Liver (tissue), 9 donors: ENCODE results near the gene TRMT61A. TPM values are rescaled to one million over a fixed set of nuclear protein-coding genes. Genes with fewer than 3 reads are reported as not detected.

Source experiments
- DNase-seq: peaks from one replicate; pipeline ENCODE4 v3.0.0-alpha.2; 2017; ENCODE audit warnings: low spot score
- H3K27ac ChIP-seq, 2 donors: one replicate each; pipeline ENCODE4 v1.7.0; 2013; ENCODE audit warnings: inconsistent platforms in 2 of 2, low read length in 2 of 2, control low read depth in 1 of 2, low read depth in 1 of 2, mild to moderate bottlenecking in 1 of 2
- H3K27me3 ChIP-seq, 4 donors: one replicate each; pipeline versions ENCODE4 v1.6.1 to v1.7.0; 2013; ENCODE audit warnings: low read length in 3 of 4, inconsistent platforms in 1 of 4, mild to moderate bottlenecking in 1 of 4, moderate library complexity in 1 of 4; ENCODE audit not compliant: control insufficient read depth in 4 of 4, insufficient read depth in 4 of 4
- H3K36me3 ChIP-seq, 4 donors: one replicate each; pipeline versions ENCODE4 v1.6.1 to v1.7.0; 2013; ENCODE audit warnings: low read length in 3 of 4, mild to moderate bottlenecking in 3 of 4, low read depth in 1 of 4, moderate library complexity in 1 of 4; ENCODE audit not compliant: control insufficient read depth in 4 of 4, insufficient read depth in 3 of 4
- H3K4me1 ChIP-seq, 4 donors: one replicate each; pipeline versions ENCODE4 v1.6.1 to v1.7.0; 2013; ENCODE audit warnings: low read length in 3 of 4, mild to moderate bottlenecking in 3 of 4, moderate library complexity in 1 of 4; ENCODE audit not compliant: control insufficient read depth in 4 of 4, insufficient read depth in 4 of 4
- H3K4me3 ChIP-seq, 3 donors: one replicate each; pipeline versions ENCODE4 v1.6.1 to v1.7.0; 2013; ENCODE audit warnings: low read length in 3 of 3, control low read depth in 1 of 3, low read depth in 1 of 3, mild to moderate bottlenecking in 1 of 3
- H3K9ac ChIP-seq, 2 donors: one replicate each; pipeline ENCODE4 v1.7.0; 2013; ENCODE audit warnings: low read length in 2 of 2, mild to moderate bottlenecking in 2 of 2, moderate library complexity in 2 of 2, control low read depth in 1 of 2, low read depth in 1 of 2
- H3K9me3 ChIP-seq, 4 donors: one replicate each; pipeline versions ENCODE4 v1.6.1 to v1.7.0; 2013; ENCODE audit warnings: low read length in 3 of 4; ENCODE audit not compliant: control insufficient read depth in 4 of 4
- CTCF ChIP-seq: fragments of 150-350 bp; IDR thresholded peaks from 2 replicates; pipeline ENCODE4 v1.5.1; 2017; ENCODE audit warnings: improper control_type of control experiment, low read depth, low read length; ENCODE audit not compliant: missing input control
- EGR1 ChIP-seq, 2 donors: IDR thresholded peaks; 2 replicates each; pipeline ENCODE4 v1.6.1; 2016 to 2018; ENCODE audit warnings: antibody characterized with exemption in 2 of 2, low read depth in 2 of 2
- FOXA1 ChIP-seq: IDR thresholded peaks from 2 replicates; pipeline ENCODE4 v1.6.1; 2016; ENCODE audit warnings: antibody characterized with exemption
- FOXA2 ChIP-seq: IDR thresholded peaks from 2 replicates; pipeline ENCODE4 v1.6.1; 2016; ENCODE audit warnings: antibody characterized with exemption
- GABPA ChIP-seq, 2 donors: IDR thresholded peaks in 1 of 2; conservative IDR thresholded peaks in 1 of 2; 2 replicates each; pipeline ENCODE4 v1.6.1; 2016; ENCODE audit warnings: antibody characterized with exemption in 2 of 2, mild to moderate bottlenecking in 1 of 2, moderate library complexity in 1 of 2
- HNF4A ChIP-seq, 2 donors: conservative IDR thresholded peaks; 2 replicates each; pipeline ENCODE4 v1.6.1; 2016; ENCODE audit warnings: antibody characterized with exemption in 2 of 2, mild to moderate bottlenecking in 2 of 2
- HNF4G ChIP-seq: IDR thresholded peaks from 2 replicates; pipeline ENCODE4 v1.6.1; 2016; ENCODE audit warnings: antibody characterized with exemption
- JUND ChIP-seq, 2 donors: IDR thresholded peaks; 2 replicates each; pipeline ENCODE4 v1.6.1; 2016; ENCODE audit warnings: antibody characterized with exemption in 2 of 2
- MAX ChIP-seq: IDR thresholded peaks from 2 replicates; pipeline ENCODE4 v1.6.1; 2016; ENCODE audit warnings: antibody characterized with exemption
- NR2F2 ChIP-seq: IDR thresholded peaks from 2 replicates; pipeline ENCODE4 v1.6.1; 2016; ENCODE audit warnings: antibody characterized with exemption
- RAD21 ChIP-seq, 2 donors: IDR thresholded peaks; 2 replicates each; pipeline ENCODE4 v1.6.1; 2016; ENCODE audit warnings: antibody characterized with exemption in 2 of 2, mild to moderate bottlenecking in 2 of 2
- RXRA ChIP-seq, 2 donors: IDR thresholded peaks; 2 replicates each; pipeline ENCODE4 v1.6.1; 2017 to 2018; ENCODE audit warnings: antibody characterized with exemption in 2 of 2, mild to moderate bottlenecking in 1 of 2
- SP1 ChIP-seq: IDR thresholded peaks from 2 replicates; pipeline ENCODE4 v1.6.1; 2018; ENCODE audit warnings: antibody characterized with exemption, mild to moderate bottlenecking
- TAF1 ChIP-seq: conservative IDR thresholded peaks from 2 replicates; pipeline ENCODE4 v1.6.1; 2016; ENCODE audit warnings: antibody characterized with exemption, mild to moderate bottlenecking
- YY1 ChIP-seq: IDR thresholded peaks from 2 replicates; pipeline ENCODE4 v1.6.1; 2016; ENCODE audit warnings: antibody characterized with exemption, mild to moderate bottlenecking
- ZBTB33 ChIP-seq: IDR thresholded peaks from 2 replicates; pipeline ENCODE4 v1.6.1; 2016; ENCODE audit warnings: antibody characterized with exemption
- WGBS: extraction: QIAGEN DNeasy Blood & Tissue Kit; methylation state at CpG from one replicate; pipeline ENCODE4 v1.1.7; 2013; 5-methylcytosine and 5-hydroxymethylcytosine counted together
- polyA plus RNA-seq, 2 donors: library from polyadenylated mRNA; stranded (reverse) in 1 of 2; unstranded in 1 of 2; fragments of 200-250 nt in 1 of 2; fragments of >200 nt in 1 of 2; fragmentation: Nextera tagmentation in 1 of 2; extraction: Ambion mirVana in 1 of 2; gene quantifications; one replicate each; pipeline versions ENCODE4 v1.2.1 to v1.2.3, GENCODE V29; 2013 to 2015
- total RNA-seq, 2 donors: library from RNA; depleted of rRNA; stranded (reverse); fragments of >200 nt; gene quantifications; one replicate each; pipeline ENCODE4 v1.2.3, GENCODE V29; 2014
- TF ChIP-seq, protein P1 (sequence below): IDR thresholded peaks from 2 replicates; pipeline ENCODE4 v1.6.1; 2016; ENCODE audit warnings: antibody characterized with exemption, mild to moderate bottlenecking
- TF ChIP-seq, protein P2 (sequence below): IDR thresholded peaks from 2 replicates; pipeline ENCODE4 v1.6.1; 2016; ENCODE audit warnings: antibody characterized with exemption
- donor health status: healthy.
- donor health status: healthy.
- donor health status: healthy.
- donor health status: healthy.
- donor health status: healthy.

Gene TRMT61A
- total and polyA plus RNA-seq, 4 donors, result 4.1 to 8.0 (median 6.5) TPM

DNA sequence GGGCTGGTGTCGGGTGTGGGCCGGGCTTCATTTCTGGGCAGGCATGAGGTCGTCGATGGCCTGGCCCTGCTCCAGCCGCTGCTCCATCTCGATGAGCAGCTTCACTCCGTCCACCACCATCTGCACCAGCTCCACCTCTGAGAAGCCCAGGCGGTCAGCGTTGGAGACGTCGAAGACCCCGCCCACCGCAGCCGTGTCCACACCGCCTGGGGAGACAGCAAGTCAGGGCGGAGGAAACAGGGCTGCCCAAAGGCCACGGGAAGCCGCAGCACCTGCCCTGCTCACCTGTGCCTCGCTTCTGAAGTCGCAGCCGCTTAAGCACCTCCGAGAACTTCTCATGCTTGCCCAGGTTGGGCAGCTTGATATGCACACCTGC, 9.2 kb upstream of the TRMT61A start:
- Histone ChIP-seq H3K4me1 (peaks cover 4 to 45% (median 24%) of the 10 kb centered on the region in 4 donors), H3K9ac (no peak overlapping the region), H3K4me3 (no peak overlapping the region), H3K27me3 (no peaks in the 10 kb centered on the region), H3K27ac (no peak overlapping the region), H3K9me3 (no peaks in the 10 kb centered on the region), H3K36me3 (no peaks in the 10 kb centered on the region)
- 77% methylated on average over 22 of the region's 22 CpGs for WGBS
- TF ChIP-seq JUND (IDR thresholded peaks at IDR 0.05) (no peak), YY1 (no peak), ZBTB33 (no peak), HNF4G (no peak), FOXA2 (no peak), TAF1 (no peak)
- DNase-seq, result no peak

DNA sequence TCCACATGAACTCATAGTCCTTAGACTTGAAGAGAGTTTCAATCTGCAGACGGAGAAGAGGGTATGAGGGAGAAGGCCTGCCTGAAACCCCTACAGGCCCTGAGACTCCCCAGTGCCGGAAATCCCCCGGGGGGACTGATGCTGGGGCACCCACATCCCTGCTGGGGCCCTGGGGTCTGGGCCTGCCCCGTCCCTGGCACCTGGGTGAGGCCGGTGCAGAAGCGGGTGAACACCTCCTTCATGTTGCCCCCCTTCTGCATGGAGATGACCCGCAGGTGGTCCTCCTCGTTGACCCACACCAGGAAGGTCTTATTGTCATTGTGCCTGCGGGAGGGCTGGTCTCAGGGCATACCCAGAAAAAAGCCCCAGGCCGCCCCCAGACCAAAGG, 8.7 kb upstream of the TRMT61A start:
- H3K4me1 ChIP-seq, result peaks cover 5 to 48% (median 25%) of the 10 kb centered on the region in 4 donors
- H3K9ac ChIP-seq, result no peak overlapping the region
- no peaks in the 10 kb centered on the region for H3K36me3 ChIP-seq
- DNase-seq, result no peak
- H3K4me3 ChIP-seq, result no peak overlapping the region
- peak overlapping the region in 1 of 2 donors; percentile 41 for H3K27ac ChIP-seq
- no peaks in the 10 kb centered on the region for H3K9me3 ChIP-seq
- H3K27me3 ChIP-seq, result no peaks in the 10 kb centered on the region
- TF ChIP-seq HNF4G (no peak), NR2F2 (no peak), GABPA (IDR thresholded peaks at IDR 0.05 in 1 of 2, conservative IDR thresholded peaks at IDR 0.05 in 1 of 2) (no peak), CTCF (no peak), RAD21 (IDR thresholded peaks at IDR 0.05) (no peak), HNF4A (conservative IDR thresholded peaks at IDR 0.05) (no peak), TAF1 (no peak), FOXA2 (no peak), SP1 (no peak), RXRA (IDR thresholded peaks at IDR 0.05) (no peak), MAX (no peak), EGR1 (IDR thresholded peaks at IDR 0.05; ENCODE audit: low read depth in 2 of 2) (no peak), FOXA1 (no peak), ZBTB33 (no peak), YY1 (no peak), JUND (IDR thresholded peaks at IDR 0.05) (no peak)
- TF ChIP-seq, protein P1, sequence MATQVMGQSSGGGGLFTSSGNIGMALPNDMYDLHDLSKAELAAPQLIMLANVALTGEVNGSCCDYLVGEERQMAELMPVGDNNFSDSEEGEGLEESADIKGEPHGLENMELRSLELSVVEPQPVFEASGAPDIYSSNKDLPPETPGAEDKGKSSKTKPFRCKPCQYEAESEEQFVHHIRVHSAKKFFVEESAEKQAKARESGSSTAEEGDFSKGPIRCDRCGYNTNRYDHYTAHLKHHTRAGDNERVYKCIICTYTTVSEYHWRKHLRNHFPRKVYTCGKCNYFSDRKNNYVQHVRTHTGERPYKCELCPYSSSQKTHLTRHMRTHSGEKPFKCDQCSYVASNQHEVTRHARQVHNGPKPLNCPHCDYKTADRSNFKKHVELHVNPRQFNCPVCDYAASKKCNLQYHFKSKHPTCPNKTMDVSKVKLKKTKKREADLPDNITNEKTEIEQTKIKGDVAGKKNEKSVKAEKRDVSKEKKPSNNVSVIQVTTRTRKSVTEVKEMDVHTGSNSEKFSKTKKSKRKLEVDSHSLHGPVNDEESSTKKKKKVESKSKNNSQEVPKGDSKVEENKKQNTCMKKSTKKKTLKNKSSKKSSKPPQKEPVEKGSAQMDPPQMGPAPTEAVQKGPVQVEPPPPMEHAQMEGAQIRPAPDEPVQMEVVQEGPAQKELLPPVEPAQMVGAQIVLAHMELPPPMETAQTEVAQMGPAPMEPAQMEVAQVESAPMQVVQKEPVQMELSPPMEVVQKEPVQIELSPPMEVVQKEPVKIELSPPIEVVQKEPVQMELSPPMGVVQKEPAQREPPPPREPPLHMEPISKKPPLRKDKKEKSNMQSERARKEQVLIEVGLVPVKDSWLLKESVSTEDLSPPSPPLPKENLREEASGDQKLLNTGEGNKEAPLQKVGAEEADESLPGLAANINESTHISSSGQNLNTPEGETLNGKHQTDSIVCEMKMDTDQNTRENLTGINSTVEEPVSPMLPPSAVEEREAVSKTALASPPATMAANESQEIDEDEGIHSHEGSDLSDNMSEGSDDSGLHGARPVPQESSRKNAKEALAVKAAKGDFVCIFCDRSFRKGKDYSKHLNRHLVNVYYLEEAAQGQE, result no peak
- TF ChIP-seq, protein P2, sequence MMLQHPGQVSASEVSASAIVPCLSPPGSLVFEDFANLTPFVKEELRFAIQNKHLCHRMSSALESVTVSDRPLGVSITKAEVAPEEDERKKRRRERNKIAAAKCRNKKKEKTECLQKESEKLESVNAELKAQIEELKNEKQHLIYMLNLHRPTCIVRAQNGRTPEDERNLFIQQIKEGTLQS, result no peak
- 83% methylated on average over 10 of the region's 10 CpGs for WGBS
